GM19025 (cell line): ENCODE data around the gene MAP2K6.

Source experiments
- ATAC-seq: cut with Tn5 transposase; IDR thresholded peaks from one replicate; pipeline ENCODE4 v1.9.1; 2021; ENCODE audit warnings: mild to moderate bottlenecking, low read depth, moderate library complexity; ENCODE audit not compliant: unreplicated experiment

MAP2K6 gene

DNA sequence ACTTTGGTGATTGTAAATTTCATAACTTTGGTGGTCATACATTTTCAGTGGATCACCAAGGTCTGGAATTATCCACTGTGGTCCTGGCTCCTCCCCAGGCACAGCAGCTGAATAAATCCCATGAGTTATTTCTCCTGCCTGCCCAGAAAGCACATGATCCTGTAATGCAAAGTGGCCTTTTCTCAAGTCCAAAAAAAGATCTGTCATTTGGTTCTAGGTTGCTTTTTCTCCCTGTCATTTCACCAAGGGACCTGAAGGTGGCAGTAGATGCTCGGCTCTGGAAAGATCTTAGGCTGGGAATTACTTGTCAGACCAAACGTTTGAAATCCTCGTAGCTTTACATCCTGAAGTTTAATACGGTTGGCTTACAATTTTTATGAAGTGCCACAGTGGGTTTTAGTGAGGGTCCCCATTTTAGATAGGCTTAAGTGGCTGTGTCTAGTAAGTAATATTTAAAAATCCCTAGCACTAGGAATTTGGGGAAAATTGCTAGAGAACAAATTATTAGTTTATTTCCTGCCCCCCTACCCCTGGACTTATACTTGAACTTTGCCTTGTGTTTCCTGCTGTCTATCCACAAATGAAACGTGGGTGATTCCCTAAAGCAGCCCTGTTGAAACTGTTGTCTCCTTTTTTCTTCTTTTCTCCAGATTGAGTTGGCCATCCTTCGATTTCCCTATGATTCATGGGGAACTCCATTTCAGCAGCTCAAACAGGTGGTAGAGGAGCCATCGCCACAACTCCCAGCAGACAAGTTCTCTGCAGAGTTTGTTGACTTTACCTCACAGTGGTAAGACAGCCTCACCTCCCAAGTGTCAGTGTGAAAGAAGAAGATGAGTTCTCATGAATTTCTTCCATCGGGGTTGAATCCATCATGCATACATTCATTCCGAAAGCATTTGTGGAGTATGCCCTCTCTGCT, 111.7 kb downstream of the MAP2K6 start:
- ATAC-seq = no peak

DNA sequence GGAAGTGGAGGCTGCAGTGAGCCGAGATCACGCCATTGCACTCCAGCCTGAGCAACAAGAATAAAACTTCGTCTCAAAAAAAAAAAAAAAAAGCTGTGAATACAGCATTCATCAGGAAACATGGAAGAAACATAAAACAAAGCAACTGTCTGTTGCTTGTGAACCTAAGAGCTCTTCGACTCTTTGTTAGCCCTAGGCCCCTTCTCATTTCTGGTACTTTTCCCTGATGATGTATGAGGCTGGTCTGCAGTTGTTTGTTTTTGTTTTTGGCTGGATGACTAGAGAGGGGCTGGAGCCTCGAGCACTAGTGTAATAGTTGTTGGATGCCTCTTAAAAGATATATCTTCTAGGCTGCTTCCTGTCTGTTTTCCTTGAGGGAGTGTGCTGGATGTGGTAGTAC, 113.5 kb downstream of the MAP2K6 start:
- ATAC-seq = no peak

DNA sequence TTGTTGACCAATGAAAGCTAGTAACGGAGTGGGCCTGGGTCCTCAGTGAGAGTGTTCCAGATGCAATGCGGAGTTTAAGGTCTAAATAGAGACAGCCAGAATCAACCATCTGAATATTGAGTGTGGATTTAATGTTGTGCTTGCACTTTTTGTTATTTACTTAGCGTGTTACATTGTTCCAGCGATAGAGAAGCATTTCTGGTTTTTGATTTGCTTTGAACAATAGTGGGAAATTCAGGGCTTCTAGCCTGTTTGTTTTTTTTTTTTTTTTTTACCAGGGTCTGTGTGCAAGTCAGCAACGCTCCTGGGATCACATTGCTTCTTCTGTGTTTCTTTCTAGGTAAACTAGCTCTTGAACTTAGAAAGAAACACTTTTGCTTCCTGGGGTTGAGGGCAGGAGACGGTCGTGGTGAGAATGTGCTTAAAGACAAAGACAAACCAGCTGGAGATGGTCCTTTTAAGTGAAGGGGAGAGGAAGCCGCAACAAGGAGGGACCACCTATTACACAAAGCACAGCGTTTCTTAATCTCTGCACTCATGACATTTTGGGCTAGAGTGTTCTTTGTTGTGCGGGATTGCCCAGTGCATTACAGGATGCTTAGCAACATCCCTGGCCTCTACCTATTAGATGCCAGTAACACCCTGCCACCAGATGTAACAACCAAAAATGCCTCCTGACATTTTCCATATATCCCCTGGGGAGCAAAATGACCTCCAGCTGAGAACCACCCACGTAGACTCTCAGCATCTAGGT, 119.2 kb downstream of the MAP2K6 start:
- no peak for ATAC-seq

DNA sequence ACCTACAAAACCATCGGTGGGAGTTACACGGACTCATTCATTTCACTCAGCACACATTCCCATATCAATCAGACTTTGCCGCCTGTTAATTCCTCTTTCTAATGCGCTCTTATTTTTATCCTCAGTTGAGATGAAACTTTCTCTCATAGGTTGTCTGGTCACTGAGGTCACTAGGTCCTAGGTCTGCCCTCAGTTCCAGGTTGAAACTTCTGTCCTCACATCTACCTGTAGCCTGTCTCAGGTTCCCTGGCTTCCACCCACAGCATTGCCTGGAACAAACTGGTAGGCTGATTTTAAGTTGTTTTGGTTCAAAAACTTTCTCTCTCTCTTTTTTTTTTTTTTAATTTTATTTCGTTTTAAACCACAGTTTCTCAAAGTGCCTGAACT, 119.7 kb downstream of the MAP2K6 start:
- no peak for ATAC-seq

DNA sequence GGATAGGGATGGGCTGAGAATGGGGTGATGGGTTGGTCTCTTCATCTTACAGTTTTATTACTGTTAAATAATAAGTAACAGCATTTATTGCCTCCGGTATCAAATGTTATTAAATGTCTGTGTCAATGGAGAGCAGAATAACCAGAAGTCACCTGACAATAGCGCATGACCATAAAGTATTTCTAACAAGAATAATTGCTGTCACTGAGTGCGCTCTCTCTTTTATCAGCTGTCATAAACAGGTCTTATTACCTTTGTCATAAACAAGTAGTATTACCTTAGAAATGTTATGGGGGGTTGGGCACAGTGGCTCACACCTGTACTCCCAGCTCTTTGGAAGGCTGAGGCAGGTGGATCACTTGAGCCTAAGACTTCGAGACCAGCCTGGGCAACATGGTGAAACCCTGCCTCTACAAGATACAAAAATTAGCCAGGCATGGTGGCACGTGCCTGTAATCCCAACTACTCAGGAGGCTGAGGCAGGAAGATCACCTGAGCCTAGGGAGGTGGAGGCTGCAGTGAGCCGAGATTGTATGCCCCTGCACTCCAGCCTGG, 120.6 kb downstream of the MAP2K6 start:
- no peak for ATAC-seq

DNA sequence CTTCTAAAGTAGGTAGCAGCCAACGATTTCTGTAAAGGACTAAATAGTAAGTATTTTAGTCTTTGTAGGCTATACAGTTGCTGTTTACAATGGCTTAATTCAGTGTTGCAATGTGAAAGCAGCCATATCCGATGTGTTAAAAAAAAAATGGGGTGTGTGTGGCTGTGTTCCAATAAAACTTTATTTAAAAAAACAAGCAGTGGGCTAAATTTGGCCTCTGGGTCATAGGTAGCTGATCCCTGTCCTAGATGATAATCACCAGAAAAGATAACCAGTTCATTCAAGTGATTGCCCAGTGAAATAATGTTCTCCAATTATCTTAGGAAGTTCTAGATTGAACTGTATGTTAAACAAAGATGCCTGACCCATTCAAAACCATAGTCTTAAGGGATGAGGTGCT, 124.3 kb downstream of the MAP2K6 start:
- no peak for ATAC-seq

DNA sequence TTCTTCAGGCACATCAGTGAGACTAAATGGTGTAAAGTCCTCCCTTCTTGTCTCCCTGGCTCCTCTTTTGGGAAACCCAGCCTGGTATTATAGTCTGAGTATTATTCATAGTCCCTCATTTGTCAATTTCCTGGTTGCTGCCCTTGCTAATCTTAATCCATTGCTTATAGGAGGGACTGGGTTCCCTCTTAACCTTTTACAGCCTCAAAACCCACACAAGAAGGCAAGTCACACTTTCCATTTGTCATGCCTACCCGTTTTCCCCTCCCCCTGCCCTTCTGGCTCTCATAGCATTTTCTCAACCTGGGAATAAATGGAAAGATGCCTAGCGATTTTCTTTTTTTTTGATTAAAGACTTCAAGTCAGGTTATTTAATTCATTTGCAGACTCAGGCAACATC, 124.8 kb downstream of the MAP2K6 start:
- no peak for ATAC-seq

DNA sequence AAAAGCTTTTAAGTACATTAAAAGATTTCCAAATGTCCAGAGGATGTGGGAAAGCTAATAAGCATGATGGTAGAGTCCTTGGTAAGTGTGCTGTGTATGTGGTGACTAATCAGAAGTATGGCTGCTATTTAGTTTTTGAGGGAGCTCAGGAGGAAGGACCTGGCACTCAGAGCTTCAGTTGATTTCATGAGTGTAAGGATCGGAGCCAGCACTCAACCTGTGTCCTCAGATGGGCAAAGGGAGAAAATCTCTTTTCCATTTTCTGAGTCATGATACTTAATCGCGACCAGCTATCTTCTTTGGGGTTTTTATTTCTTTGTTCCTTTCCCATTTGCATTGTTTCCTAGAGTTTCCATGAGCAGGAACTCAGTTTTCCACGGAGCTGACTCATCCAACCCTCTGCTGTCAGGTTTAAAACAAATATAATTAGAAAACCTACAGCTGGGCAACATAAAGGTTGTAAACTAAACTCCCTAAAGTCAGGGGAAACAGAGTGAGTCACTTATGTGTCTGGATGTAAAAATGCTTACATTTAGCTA, 125.4 kb downstream of the MAP2K6 start:
- ATAC-seq = no peak

DNA sequence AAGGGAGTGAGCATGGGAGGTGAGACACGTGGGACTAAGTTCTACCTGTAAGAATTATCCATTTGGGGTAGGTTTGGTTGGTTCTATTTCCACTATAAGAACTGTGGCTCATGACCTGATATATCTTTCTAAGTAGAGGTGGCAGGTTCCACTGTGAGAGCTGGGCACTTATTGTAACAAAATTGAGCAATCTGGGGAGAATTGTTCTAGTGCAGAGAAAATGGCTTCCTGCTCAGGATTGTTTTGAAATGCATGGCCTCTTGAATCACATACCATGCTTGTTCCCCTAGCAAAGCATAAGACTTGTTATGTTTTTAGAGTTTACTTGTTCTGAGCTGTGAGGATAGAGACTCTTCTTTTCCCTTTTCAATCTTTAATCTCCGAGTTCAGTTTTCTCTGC, 125.9 kb downstream of the MAP2K6 start:
- ATAC-seq = no peak

DNA sequence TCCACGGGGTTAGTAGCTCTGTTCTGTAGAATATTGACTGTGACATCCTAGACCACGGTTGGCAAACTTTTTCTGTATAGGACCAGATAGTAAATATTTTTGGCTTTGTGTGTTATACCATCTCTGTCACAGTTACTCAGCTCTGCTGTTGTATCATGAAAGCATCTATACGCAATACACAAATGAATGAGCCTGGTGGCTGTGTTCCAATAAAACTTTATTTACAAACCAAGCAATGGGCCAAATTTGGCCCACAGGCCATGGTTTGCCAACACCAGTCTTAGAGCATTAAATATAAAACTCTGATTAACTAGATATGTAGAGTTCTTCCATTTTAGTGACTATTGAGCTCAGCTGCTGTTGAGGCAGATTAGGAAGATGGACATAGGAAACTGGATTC, 132.7 kb downstream of the MAP2K6 start:
- no peak for ATAC-seq

DNA sequence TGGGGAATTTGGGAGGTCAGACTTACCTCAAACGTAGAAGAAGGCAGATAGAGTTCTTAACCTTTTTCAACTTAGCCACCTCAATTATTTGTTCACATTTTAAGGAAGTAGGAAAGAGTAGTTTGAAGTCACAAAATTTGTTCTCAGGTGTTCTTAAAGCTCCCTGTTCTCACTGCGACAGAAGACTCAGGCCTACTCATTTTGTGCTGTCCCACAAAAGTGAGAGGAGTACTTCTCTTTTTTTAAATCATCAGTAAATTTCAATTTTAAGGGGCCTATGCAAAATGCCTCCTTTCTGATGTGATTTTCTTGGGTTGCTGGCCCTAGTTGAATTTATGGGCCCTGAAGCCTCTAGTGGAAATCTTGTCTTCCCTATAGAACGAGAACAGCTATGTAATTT, 133.4 kb downstream of the MAP2K6 start:
- no peak for ATAC-seq

DNA sequence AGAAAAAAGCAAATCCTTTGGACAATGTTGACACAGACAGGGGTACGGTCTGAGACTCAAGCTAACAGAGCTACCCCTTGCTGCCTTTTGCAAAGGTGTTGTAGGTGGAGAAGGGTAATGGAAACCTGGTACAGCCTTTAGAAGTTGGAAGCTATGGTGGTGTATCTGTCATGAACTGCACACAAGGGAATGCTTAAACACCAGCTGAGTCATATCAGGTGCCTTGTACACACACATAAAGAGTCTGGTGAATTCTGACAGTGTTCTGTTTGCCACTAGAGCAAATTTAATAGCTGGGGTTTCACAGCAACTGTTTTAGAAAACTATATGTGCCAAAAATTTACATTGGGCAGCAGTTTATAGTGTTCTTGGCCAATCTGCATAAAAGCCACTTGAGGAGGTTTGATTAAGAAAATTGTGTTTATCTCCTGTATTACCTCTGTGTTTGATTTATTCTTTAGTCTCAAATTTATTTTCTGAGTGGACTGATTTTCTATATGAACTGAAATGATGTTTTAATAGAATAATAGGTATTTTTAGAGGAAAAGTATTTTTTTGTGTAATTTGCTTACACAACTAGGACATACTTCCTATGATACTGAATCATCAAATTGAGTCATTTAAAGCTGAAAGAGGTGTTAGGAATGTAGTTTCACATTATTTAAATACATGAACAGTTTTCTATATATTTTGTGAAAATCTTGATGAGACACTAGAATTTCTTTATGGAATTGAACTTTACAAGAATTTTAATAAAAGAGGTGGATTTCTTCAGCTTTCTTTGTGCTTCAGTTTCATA, 136.9 kb downstream of the MAP2K6 start:
- ATAC-seq = no peak

DNA sequence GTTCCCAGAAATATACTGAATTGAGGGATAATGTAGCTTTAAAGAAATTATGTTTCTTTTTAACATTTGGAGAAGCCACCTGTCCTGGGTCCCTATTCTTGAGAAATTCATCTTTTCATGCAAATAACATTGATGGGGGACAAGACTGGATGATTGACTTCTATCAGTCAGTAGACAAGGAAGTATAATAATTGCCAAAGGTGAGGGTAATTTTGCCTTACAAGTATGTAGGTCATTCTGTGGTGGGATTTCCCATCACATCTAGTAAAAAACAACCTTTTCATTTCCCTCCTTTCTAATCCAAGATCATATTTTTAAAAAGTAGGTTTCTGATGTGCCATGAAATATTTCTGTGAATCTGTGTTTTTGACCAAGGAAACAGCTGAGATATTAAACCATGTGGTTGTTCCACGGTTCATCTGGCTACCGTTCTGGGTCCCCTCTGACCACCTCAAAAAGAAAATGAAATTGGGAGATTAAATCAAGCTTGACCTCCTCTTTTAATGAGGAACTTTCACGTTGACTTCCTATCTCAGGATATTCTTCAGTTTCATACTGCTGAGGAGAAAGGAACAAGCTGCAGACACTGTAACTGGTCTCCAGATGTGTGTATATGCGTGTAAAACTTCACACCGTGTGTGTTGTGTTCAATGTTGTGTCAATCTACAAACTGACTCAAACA, 138.6 kb downstream of the MAP2K6 start:
- ATAC-seq = no peak

DNA sequence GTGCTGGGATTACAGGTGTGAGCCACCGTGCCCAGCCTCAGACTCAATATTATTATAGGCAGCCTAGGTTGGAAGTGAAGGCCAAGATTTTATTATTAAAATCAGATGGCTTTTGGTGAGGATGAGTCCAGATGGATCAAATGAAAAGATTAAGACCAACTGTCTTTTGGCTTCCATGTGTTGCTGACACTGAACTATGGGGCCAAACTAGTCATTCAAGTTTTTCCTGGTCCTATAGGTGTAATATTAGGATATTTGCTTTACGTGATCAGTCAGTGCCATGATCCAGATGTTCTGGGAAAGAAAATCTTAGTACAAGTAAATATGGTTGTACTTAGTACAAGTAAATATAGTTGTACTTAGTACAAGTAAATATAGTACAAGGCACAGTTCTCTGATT, 140.6 kb downstream of the MAP2K6 start:
- no peak for ATAC-seq

DNA sequence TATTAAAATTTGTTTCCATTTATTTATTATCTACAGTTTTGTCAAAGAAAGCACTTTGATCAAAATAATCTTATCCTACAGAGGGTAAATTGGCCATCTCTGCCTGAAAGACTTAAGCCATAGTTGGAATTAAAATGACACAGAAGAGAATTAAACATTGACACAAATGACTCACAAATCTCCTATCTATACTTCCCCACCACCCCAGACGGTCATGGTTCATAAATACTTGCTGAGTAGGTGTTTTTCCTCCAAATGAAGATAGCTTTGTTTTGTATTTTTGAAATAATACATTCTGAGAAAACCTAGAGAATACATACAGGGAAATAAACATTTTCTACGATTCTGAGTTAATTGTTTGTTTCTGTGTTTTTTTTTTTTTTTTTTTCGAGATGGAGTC, 142.8 kb downstream of the MAP2K6 start:
- no peak for ATAC-seq

DNA sequence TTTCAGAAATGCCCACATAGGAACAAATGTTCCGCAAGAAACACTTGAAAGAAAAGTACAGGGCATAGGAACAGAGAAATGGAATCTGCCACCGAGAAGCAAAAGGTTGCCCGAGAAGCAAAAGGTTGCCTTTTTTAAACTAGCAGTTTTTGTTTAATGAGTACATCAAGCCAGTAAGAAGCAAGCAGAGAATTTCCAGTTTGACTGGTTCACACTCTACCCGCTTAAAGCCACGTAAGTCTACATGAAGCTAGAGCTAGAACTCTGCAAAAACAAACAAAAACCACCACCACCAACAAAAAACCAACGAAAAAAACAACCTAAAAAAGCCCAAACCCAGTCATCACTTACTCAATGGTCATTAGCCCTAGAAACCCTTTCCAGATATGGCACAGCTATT, 144.3 kb downstream of the MAP2K6 start:
- ATAC-seq = no peak

DNA sequence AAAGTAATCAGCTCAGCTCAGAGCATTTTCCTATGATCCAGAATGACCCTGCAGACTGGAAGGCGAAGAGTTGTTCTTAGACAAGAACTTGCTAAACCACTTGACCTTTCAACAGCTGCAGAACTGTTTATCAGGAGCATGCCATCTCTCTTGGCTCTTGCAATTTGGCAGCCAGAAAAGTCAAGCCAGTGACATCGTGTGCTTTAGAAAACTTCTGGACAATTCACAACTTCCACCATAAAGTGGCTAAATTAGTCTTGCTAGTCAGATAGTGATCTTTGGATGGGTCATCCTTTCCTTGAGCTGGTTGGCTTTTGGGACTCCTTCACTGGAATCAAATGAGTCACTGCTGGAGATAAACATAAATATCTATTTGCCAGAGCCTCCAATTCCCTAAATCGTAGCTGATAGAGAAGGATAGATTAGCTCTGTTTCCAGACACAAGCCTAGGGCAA, 146.5 kb downstream of the MAP2K6 start:
- no peak for ATAC-seq

DNA sequence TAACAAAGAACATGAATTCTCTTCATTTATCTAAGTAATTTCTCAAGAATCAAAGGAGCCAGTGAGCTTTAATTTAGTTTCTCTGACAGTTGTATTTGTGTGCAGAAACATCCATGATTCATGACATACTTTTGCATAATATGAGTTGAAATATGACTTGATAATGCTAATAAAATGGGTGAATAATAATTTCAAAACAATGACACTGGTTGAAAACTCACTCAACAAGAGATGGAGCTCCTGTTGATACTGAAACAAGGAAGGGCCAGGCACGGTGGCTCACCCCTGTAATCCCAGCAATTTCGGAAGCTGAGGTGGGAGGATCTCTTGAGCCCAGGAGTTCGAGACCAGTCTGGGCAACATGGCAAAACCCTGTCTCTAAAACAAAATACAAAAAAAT, 147.0 kb downstream of the MAP2K6 start:
- no peak for ATAC-seq

DNA sequence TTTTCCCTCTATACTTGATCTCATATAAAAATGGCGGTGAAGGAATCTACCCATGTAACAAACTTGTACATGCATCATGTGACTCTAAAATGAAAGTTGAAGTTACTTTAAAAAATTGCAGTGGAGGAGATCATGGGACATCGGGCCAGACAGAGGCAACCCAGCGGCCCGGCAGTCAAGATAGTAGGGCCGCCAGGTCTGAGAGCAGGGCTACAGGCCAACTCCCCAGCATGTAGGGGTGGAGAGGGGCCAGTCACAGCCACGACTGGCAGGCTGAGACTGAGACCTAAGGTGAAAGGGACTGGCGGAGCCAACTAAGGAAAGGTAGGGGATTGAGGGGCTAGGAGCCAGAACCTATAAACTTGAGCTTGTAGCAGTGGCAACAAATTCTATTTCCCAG, 150.9 kb downstream of the MAP2K6 start:
- ATAC-seq = no peak

DNA sequence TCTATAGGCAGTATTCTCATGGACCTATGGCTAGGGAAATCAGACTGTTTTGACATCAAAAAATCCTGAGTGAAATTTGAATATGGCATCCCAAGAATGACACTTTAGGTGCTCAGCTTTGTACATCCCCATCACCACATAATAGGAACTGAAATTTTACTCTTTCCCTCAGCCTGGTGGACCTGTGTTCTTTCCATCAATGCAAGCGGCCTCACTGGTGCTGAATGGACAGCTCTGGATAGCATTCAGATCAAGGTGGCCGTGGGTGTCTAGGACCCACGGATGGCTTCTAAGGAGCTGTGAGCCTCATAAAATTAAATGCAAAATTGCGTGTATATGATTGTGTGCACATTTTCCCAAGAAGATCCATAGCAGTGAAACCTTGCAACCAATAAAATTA, 152.6 kb downstream of the MAP2K6 start:
- no peak for ATAC-seq
